ENCODE results near the gene DELE1.

Gene DELE1

DNA sequence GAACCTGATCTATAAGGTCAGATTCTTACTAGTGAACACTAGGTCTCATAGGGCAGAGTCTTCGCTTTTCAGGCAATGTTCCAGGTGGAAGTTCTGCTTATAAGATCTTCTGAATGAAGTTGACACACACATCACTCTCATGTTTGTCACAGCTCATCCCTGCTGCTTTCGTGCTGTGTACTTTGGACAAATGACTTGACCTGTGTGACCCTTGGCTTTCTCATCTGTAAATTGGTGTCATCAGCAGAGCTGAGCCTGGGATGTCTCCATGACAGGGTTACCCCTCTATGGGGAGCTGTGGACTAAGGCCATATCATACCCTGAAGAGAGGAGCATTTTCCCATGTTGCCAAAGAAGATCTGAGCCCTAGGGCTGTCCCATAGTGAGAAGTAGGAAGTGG lies 2.8 kb downstream of the DELE1 start:
- DNase-seq (ENCODE audit: low read depth), result no peak

DNA sequence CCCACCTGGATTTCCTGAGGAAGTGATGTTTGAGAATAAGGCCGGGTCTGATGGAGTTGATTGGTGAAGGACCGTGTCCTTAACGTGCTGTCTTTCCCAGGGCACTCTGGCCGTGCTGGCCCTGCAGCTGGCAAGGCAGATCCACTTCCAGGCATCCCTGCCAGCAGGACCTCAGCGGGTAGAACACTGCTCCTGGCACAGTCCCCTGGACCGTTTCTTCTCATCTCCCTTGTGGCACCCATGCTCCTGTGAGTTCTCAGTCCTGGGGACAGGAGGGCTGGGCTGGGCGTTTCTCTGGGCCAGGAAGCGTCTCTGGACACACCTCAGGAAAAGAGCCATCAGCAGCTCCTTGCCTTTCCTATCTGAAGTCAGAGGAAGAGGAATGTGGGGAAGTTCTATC lies 4.4 kb downstream of the DELE1 start:
- no peak for DNase-seq (ENCODE audit: low read depth)

DNA sequence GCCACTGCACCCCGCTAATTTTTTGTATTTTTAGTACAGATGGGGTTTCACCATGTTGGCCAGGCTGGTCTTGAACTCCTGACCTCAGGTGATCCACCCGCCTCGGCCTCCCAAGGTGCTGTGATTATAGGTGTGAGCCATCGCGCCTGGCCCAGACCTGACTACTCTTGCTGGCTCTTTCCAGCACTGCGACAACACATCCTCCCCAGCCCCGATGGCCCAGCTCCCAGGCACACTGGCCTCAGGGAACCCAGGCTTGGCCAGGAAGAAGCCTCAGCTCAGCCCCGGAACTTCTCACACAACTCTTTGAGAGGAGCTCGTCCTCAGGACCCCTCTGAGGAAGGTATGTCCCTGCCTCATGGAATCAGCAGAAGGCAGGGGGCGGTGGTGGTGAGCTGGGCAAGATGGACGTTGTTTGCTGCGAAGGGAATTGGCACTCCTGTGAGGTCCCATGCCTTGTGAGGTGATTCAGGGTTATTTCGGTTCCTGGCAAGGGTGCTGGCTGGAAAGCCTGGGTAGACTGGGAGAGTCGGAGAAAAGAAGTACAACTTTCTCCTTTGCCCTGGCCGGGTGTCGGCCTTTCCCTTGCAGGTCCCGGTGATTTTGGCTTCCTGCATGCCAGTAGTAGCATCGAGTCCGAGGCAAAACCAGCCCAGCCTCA lies 5.9 kb downstream of the DELE1 start:
- no peak for DNase-seq (ENCODE audit: low read depth)

DNA sequence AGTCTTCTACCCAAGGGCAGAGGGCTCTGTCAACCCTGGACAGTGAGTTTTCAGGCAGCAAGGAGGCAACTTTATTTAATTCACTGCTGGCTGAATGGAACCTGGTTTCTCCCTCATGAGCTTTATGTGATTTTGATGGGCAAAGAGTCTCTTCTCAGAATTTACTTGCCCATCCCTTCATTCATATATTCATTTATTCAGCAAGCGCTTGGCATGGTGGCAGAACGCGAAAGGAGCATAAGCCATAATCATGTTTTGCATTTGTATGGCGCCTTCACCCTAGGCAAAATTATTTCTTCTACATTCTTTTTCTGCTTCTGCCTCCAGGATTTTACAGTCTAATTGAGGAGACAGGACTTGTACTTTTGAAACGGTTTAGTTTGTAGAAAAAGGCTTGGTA lies 8.0 kb downstream of the DELE1 start:
- DNase-seq (ENCODE audit: low read depth), result no peak

DNA sequence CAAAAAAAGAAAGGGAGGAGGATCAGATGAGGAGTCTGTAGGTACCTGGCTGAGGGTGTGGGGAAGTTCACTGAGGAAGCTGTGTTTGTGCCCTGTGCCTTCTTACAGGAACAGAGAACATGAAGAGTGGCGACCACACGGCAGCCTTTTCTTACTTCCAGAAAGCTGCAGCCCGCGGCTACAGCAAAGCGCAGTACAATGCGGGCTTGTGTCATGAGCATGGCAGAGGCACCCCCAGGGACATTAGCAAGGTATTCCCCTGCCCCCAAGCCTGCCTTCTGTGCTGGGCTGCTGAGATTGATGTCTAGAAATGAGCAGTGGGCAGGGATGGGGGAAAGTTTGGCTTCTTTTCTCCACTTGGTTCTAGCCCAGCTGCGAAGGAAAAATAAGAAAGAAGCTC lies 9.5 kb downstream of the DELE1 start:
- no peak for DNase-seq (ENCODE audit: low read depth)

DNA sequence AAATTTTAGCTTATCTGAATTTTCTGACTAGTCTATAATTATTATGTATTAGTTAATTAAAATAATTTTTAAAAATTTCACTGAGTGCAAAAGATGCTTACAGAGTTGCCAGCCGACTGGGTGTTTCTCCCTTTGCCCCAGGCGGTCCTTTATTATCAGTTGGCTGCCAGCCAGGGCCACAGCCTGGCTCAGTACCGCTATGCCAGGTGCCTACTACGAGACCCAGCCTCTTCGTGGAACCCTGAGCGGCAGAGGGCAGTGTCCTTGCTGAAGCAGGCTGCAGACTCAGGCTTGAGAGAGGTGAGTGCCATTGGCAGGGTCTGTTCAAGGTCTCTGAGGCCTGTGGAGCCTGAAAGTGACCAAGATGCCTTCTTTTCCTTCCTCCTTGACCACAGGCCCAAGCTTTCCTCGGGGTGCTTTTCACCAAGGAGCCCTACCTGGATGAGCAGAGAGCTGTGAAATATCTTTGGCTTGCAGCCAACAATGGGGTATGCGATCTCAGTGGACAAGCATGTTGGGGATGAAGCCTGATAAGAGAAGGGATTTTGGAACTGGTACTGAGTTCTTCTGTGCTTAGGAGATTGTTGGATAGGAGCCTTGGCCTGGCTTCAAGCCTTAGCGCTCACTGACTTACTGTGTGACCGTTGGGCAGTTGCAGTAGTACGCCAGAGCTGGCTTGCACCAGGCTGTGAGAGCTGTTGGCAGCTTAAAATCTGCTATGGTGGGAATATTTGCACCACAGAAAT lies 10.6 kb downstream of the DELE1 start:
- DNase-seq (ENCODE audit: low read depth), result no peak

DNA sequence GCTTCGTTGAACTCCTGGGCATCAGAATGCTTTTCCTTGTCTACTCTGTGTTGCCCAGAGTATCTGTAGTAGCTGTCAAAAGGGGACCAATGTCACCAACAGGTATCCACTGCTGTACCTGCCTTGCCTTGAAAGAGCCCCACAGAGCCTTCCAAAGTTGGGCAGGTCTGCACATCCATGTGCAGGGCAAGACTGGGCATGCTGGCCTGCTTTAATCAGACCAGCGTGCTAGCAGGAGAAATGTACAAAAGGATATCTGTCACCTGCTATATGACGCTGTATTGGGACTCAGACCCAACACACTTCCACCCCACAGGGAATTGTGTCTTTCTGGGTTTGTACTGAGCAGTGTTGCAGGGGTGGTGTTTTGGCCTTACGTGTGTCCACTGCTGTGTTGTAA lies 11.9 kb downstream of the DELE1 start:
- DNase-seq (ENCODE audit: low read depth), result no peak

DNA sequence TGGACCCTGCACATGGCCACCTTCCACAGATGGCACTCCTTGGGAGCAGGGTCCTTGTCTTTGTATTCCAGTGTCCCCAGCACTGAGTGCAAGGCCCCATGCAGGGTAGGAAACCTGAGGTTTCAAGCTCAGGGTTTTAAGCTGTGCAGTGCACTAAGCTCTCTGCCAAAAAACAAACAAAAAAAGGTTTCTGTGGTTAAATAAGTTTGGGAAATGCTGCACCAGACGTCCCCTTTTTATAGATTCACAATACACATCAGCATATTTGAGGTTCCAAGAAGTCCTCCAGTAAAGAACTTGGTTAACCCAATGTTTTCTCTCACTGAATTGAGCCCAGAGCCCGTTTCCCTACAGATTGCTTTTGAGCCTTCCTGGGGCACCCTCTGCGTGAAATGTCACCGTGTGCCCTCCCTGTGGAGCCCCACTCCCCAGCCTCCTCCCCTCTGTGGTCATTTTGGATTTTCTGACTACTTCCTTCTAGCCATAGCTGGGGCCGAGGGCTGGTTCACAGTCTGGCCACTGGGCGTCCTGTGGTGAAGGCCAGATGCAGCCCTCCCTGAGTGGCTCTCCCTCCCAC lies 17.1 kb downstream of the DELE1 start:
- DNase-seq (ENCODE audit: low read depth), result no peak

DNA sequence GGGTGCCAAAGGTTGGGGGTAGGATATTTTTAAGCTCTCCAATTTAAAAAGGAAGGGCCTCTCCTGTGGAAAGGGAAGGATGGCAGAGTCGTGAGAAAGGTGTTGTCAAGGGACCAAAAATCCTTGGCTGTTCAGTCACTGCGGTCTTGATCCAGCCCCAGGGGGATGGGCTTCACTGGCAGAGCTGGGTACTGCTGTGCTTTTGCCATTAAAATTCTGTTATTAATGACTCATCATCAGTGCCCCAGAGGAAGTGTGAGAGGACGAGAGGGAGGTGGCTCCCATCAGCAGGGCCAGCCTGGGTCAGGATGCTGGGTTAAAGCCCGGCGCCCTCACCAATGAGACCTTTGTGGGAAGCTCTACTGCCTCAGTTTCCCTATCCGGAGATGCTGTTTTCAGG lies 17.6 kb downstream of the DELE1 start:
- no peak for DNase-seq (ENCODE audit: low read depth)

DNA sequence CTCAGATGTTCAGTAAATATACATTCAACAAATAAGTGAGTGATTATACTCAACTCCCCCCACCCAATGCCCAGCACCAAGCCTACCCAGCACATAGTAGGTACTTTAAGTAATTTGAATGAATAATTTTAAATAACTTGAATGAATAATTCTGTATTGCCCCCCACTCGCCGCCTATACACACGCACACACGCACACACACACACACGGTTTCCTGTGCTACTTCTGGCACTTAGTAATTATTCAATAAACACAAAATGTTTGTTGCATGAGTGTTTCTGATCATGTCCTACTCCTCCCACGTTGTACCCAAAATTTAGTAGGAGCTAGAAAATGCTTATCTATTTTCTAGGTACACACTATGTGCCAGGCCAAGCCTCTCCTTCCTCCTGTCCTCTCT lies 18.1 kb downstream of the DELE1 start:
- no peak for DNase-seq (ENCODE audit: low read depth)

DNA sequence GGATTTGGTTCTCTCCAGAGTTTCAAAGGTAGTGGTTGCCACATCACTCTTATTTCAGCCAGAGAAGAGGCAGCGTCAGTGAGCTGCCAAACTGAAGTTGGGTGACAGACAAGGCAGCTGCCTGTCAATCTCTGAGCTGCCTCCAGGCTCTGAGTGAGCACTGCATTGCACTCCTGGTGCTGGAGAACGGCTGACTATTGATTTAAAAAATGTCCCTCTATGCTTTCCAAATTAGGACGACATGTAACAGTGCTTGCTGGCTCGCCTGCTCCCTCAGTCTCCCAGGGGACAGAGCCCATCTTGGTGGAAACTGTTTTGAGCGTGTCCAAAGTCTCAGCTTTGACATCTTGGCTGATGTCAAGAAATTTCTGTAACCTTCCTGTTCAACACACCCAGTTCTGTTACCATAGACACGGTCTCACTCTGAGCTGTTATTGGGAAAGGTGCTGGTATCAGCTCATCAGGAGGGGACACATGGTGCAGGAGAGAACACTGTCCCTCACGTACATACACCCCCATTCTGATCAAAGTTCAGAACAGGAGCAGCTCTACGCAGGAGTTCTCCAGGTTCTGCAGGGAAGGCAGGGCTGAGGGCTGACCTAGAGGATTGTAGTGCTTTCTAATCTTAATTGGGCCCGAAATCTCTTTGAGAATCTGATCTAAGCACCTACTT lies 18.6 kb downstream of the DELE1 start:
- no peak for DNase-seq (ENCODE audit: low read depth)

DNA sequence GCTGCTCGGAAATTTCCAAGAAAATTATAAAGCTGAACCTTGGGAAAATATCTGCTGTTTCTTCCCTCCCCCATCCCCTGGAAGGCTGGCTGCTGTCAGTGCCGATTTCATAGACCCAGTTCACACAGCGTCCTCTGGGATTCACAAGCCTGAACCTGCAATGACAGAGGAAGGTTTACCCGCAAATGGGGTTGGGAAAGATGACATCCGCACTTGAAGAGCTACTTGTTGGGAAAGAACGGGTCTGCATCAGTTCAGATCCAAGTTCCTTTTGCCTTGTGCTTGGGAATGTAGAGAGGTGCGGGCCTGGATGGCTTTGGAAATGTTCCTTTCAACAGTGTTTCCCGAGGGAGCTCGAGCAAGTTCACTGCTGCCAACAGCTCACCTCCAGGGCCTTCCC lies 20.4 kb downstream of the DELE1 start:
- DNase-seq (ENCODE audit: low read depth), result no peak

DNA sequence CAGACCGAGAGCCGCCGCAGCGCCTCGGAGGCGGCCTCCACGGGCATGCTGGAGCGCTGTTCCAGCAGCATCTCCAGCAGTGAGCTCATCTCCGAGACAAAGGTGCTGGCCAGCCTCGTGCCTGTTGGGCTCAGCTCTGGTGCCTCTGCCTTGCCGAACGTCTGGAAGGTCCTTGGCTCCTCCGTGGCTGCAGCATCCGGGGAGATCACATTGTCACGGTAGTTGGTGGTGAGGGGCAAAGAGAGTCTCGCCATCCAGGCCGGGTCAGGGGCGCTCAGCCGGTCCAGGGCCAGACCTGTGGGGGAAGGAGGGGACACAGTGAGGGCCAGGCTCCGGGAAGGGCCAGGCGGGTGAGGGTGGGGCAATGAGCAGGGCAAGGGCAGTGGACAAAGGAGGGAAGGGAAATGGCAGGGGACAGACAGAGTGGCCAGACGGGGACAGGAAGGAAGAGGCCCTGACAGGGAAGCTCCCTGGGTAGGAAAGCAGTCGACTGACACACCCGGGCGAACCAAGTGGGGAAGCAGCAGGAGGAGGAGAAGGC lies 21.9 kb downstream of the DELE1 start:
- no peak for DNase-seq (ENCODE audit: low read depth)

DNA sequence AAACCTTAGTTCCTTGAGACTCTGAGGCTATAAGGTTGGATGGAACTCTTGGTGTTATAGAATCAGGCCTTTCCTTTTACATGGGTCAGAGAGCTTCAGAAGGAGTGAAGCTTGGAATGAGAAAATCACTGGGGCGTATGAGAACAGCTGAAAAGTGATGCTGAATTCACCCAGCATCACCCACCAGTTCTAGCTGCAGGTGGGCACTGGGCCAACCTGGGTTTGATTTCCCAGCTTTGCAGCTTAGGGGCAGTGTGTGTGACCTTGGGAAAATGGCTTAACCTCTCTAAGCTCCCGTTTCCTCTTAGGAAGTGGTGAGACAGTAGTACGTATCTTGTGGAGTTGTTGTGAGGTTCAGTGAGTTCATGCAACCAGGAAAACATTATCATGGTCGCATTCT lies 23.6 kb downstream of the DELE1 start:
- no peak for DNase-seq (ENCODE audit: low read depth)

DNA sequence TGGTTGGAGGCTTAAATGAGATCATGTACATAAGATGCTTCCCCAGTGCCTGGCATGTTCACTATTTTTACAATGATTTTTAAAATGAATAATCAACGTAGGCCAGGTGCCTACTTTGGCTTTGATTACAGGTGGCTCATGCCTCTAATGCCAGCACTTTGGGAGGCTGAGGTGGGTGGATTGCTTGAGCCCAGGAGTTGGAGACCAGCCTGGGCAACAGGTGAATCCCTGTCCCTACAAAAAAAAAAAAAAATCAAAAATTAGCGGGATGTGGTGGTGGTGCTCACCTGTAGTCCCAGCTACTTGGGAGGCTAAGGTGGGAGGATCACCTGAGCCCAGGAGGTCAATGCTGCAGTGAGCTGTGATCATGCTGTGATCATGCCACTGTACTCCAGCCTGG lies 25.1 kb downstream of the DELE1 start:
- no peak for DNase-seq (ENCODE audit: low read depth)

DNA sequence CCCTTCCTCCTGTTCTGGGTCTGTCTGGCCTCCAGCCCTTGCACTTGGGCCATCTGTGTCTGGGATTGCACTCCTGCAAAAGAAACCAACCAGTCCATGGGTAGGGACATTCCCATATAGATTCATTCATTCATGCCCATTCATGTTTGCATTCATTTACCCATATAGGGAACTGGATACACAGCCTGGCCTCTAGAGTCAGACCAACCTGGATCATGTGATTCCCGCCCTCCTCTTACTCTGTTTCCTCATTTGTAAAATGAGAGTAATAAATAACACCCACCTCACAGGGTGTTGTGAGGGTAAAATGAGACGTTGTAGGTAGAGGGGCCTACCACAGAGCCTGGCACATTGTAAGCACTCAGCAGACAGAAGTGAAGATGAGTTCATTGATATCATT lies 25.8 kb downstream of the DELE1 start:
- no peak for DNase-seq (ENCODE audit: low read depth)

DNA sequence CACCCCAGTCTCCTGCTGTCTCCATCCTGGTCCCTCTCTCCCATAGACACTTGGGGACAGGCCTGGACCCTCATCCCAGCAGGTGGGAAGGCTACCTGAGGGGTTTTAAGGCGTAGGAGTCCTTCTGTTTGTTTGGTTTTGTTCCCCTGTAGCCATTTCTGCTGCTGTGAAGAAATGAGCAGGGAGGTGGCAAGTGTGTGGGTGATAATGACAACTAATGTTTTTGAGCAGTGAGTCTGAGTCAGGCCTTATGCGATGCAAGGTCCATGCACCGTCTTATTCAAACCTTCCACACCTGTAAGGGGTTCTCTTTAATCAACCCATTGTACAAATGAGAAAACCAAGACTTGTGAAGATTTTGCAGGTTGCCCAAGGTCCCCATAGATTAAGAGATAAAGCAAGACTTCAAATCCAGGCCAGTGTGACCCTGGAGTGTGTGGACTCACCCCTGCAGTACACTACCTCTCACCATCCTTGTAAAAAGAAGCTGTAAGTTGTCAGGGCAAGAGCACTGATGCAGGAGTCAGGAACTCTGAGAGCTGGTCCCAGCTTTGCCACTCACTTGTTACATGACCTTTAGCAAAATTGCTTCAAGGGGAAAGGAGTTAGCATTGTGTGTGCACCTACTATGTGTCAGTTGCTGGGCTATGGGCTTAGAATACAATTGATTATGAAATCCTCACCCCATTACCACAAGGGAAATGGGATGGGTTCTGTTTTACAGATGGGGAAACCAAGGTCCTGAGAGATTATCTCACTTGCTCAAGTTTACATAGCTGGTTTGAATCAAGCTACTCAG lies 26.7 kb downstream of the DELE1 start:
- DNase-seq (ENCODE audit: low read depth), result no peak

DNA sequence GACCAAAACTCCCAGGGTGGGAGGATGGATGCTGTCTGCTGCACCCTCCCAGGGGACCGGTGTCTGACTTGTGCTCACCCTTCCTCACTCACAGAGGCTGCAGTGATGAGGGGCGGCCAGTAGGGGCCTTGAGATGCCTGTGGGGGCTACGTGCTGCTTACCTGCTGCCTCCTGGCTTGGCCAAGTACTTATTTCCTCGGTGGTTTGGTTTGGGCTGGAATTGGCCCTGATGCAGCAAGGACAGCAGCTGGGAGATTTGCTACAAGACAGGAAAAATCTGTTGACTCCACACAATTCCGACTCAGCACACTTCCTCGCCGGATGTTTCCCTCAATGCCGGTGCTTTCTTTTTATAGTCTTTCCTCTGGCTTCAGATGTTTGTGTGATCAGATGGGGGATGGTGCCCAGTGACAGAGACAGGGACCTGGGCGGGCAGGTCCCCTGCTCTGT lies 27.7 kb downstream of the DELE1 start:
- DNase-seq (ENCODE audit: low read depth), result no peak

DNA sequence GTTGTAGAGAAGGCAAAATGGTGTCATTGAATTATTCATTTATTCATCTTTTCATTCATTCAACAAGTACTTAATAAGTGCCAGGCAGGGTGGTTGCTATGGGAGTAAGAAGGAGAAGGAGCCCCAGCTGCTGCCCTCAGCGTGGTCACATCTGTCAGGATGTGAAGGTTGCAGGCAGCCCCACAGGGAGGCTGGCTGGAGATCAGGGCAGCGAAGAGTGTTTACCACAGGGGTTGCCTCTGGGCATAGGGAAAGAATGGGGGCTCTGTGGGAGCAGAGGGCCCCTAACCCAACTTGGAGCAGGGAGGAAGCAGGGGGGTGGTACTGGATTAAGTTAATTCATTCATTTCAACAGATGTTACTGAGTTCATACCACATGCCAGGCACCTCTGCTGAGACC lies 28.3 kb downstream of the DELE1 start:
- DNase-seq (ENCODE audit: low read depth), result no peak

DNA sequence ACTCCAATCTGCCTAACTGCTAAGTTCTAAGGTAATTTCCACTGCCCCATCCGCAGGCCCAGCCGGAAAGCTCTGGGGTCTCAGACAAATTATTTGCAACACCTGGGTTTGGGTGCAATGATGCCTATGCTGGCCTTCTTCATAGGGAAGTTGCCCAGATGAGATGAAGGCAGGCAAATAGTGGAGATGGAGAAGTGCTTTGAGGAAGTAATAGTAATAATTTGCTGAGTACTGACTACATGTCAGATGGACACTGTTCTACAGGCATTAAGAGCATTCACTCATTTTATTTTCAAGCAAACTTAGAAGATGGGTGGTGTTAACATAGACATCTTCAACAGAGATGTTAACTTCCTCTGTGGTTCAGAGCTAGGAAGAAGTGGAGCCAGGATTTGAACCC lies 30.5 kb downstream of the DELE1 start:
- no peak for DNase-seq (ENCODE audit: low read depth)

DNA sequence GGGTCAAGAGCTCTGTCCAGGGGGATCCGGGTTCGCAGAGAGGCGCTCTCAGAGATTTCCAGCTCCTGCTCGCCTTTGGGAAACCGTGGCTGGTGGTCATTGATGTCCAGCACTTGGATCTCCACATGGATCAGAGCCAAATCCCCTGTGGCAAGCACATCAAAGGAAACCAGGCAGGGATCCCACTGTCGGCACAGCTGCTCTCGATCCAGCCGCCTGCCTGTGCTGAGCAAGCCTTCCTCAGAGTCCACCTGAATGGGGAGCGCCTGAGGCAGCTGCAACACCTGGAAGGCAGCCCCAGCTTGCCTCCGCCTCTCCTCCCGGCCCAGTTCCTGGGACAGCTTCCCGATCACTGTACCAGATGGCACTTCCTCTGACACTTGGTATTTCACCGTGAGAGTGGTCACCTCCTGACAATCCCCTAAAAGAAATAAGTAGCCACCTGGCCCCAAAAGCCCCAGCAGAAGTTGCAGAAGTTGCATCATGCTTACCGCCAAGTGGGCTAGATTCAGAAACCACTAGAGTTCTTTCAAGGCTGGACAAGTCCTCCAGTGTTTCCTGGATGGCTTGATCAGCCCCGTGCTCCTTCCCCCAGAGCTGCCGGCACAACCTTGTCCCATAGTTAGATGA lies 33.8 kb downstream of the DELE1 start:
- no peak for DNase-seq (ENCODE audit: low read depth)

DNA sequence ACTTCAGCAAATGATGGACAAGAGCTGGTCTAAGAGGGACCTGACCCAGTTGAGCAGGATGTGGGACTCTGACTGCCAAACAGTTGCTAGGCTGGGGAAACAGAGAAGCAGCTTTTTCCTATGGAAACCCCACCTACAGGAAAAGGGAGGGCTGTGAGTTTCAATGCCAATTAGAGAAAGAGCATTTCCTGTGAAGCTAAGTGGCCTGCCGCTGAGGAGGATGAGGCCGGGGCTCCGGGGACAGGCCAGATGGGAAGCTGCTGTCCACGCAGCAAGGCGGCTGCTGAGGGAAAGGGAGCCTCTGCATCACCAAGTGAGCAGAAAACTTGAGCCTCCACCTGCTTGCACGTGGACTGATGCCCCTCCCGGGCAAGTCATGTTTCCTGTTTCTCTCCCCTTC lies 34.4 kb downstream of the DELE1 start, which contains the start of gene PCDH12:
Gene PCDH12, minus strand, starts transcription at position 90 of the 400 bp plus-strand sequence. CDS start 351 bp downstream, outside the sequence.
- DNase-seq (ENCODE audit: low read depth), result no peak
